ENCODE measurements around the gene FOXL3.

The FOXL3 gene

GRCh38 chr7:325051-325798 is 35.3 kb downstream of the FOXL3 start:
- H3K9ac ChIP-seq (ENCODE audit: insufficient read length) = no peak overlapping the region
- H3K4me3 ChIP-seq = no peak overlapping the region
- no peaks in the 10 kb centered on the region for H3K9me3 ChIP-seq (ENCODE audit: low read depth, low read length)
- H3K27ac ChIP-seq = no peak overlapping the region
- TF ChIP-seq POLR2AphosphoS5 (IDR thresholded peaks at IDR 0.05; ENCODE audit: borderline replicate concordance, low read depth, low read length) (no peak), FOXP2 (optimal IDR thresholded peaks at IDR 0.05; ENCODE audit: control extremely low read depth, extremely low read length, insufficient read depth) (no peak), EZH2 (IDR thresholded peaks at IDR 0.05) (no peak)
- DNase-seq (ENCODE audit: low read depth, low spot score) = no peak
- H3K36me3 ChIP-seq (ENCODE audit: insufficient read depth, low read length) = no peaks in the 10 kb centered on the region

GRCh38 chr7:325811-326210 is 35.8 kb downstream of the FOXL3 start:
- Histone ChIP-seq H3K9me3 (ENCODE audit: low read depth, low read length) (no peaks in the 10 kb centered on the region), H3K27ac (no peak overlapping the region), H3K36me3 (ENCODE audit: insufficient read depth, low read length) (no peaks in the 10 kb centered on the region), H3K4me3 (no peak overlapping the region), H3K9ac (ENCODE audit: insufficient read length) (no peak overlapping the region)
- TF ChIP-seq POLR2AphosphoS5 (IDR thresholded peaks at IDR 0.05; ENCODE audit: borderline replicate concordance, low read depth, low read length) (no peak), FOXP2 (optimal IDR thresholded peaks at IDR 0.05; ENCODE audit: control extremely low read depth, extremely low read length, insufficient read depth) (no peak), EZH2 (IDR thresholded peaks at IDR 0.05) (no peak)
- DNase-seq (ENCODE audit: low read depth, low spot score) = no peak

GRCh38 chr7:326273-326672 is 36.3 kb downstream of the FOXL3 start:
- H3K9ac ChIP-seq (ENCODE audit: insufficient read length) = no peak overlapping the region
- H3K9me3 ChIP-seq (ENCODE audit: low read depth, low read length) = no peaks in the 10 kb centered on the region
- no peak overlapping the region for H3K27ac ChIP-seq
- no peak for TF ChIP-seq POLR2AphosphoS5 (IDR thresholded peaks at IDR 0.05; ENCODE audit: borderline replicate concordance, low read depth, low read length)
- TF ChIP-seq EZH2 (IDR thresholded peaks at IDR 0.05) = no peak
- TF ChIP-seq FOXP2 (optimal IDR thresholded peaks at IDR 0.05; ENCODE audit: control extremely low read depth, extremely low read length, insufficient read depth) = no peak
- H3K4me3 ChIP-seq = no peak overlapping the region
- DNase-seq (ENCODE audit: low read depth, low spot score) = no peak
- no peaks in the 10 kb centered on the region for H3K36me3 ChIP-seq (ENCODE audit: insufficient read depth, low read length)

- no peak overlapping the region for H3K4me3 ChIP-seq
- H3K36me3 ChIP-seq (ENCODE audit: insufficient read depth, low read length) = no peaks in the 10 kb centered on the region
- no peak overlapping the region for H3K27ac ChIP-seq
- TF ChIP-seq POLR2AphosphoS5 (IDR thresholded peaks at IDR 0.05; ENCODE audit: borderline replicate concordance, low read depth, low read length) = no peak
- TF ChIP-seq EZH2 (IDR thresholded peaks at IDR 0.05) = no peak
- no peak for TF ChIP-seq FOXP2 (optimal IDR thresholded peaks at IDR 0.05; ENCODE audit: control extremely low read depth, extremely low read length, insufficient read depth)
- no peak overlapping the region for H3K9ac ChIP-seq (ENCODE audit: insufficient read length)
- DNase-seq (ENCODE audit: low read depth, low spot score) = no peak
- no peaks in the 10 kb centered on the region for H3K9me3 ChIP-seq (ENCODE audit: low read depth, low read length)
Measured at GRCh38 chr7:326809-327232, 36.9 kb downstream of the FOXL3 start.

- TF ChIP-seq EZH2 (IDR thresholded peaks at IDR 0.05) = no peak
- no peak for TF ChIP-seq FOXP2 (optimal IDR thresholded peaks at IDR 0.05; ENCODE audit: control extremely low read depth, extremely low read length, insufficient read depth)
- TF ChIP-seq POLR2AphosphoS5 (IDR thresholded peaks at IDR 0.05; ENCODE audit: borderline replicate concordance, low read depth, low read length) = no peak
- DNase-seq (ENCODE audit: low read depth, low spot score) = no peak
- H3K4me3 ChIP-seq = no peak overlapping the region
- no peaks in the 10 kb centered on the region for H3K36me3 ChIP-seq (ENCODE audit: insufficient read depth, low read length)
- no peak overlapping the region for H3K27ac ChIP-seq
- H3K9me3 ChIP-seq (ENCODE audit: low read depth, low read length) = no peaks in the 10 kb centered on the region
- H3K9ac ChIP-seq (ENCODE audit: insufficient read length) = no peak overlapping the region
Measured at GRCh38 chr7:327233-327931, 37.4 kb downstream of the FOXL3 start.

GRCh38 chr7:327991-328702 is 38.2 kb downstream of the FOXL3 start:
- Histone ChIP-seq H3K4me3 (no peak overlapping the region), H3K36me3 (ENCODE audit: insufficient read depth, low read length) (no peaks in the 10 kb centered on the region), H3K9me3 (ENCODE audit: low read depth, low read length) (no peaks in the 10 kb centered on the region), H3K27ac (no peak overlapping the region), H3K9ac (ENCODE audit: insufficient read length) (no peak overlapping the region)
- TF ChIP-seq FOXP2 (optimal IDR thresholded peaks at IDR 0.05; ENCODE audit: control extremely low read depth, extremely low read length, insufficient read depth) (no peak), POLR2AphosphoS5 (IDR thresholded peaks at IDR 0.05; ENCODE audit: borderline replicate concordance, low read depth, low read length) (no peak), EZH2 (IDR thresholded peaks at IDR 0.05) (no peak)
- no peak for DNase-seq (ENCODE audit: low read depth, low spot score)

- Histone ChIP-seq H3K9ac (ENCODE audit: insufficient read length) (no peak overlapping the region), H3K4me3 (no peak overlapping the region), H3K27ac (no peak overlapping the region), H3K36me3 (ENCODE audit: insufficient read depth, low read length) (no peaks in the 10 kb centered on the region), H3K9me3 (ENCODE audit: low read depth, low read length) (no peaks in the 10 kb centered on the region)
- TF ChIP-seq POLR2AphosphoS5 (IDR thresholded peaks at IDR 0.05; ENCODE audit: borderline replicate concordance, low read depth, low read length) = no peak
- no peak for TF ChIP-seq FOXP2 (optimal IDR thresholded peaks at IDR 0.05; ENCODE audit: control extremely low read depth, extremely low read length, insufficient read depth)
- no peak for TF ChIP-seq EZH2 (IDR thresholded peaks at IDR 0.05)
- DNase-seq (ENCODE audit: low read depth, low spot score) = no peak
Measured at GRCh38 chr7:329691-330281, 39.8 kb downstream of the FOXL3 start.
